Suppressor macrophage treated with lipopolysaccharide for 4 hours (primary cell): ENCODE measurements around the gene ZNF300.
"Not testable (repeated sequence)": the region's sequence is repeated elsewhere in the genome, so short reads cannot be mapped to it uniquely, and the experiment has no call there.

Source experiments
- DNase-seq: peaks from one replicate; pipeline ENCODE4 v3.0.0-alpha.2; 2020

The ZNF300 gene

DNA sequence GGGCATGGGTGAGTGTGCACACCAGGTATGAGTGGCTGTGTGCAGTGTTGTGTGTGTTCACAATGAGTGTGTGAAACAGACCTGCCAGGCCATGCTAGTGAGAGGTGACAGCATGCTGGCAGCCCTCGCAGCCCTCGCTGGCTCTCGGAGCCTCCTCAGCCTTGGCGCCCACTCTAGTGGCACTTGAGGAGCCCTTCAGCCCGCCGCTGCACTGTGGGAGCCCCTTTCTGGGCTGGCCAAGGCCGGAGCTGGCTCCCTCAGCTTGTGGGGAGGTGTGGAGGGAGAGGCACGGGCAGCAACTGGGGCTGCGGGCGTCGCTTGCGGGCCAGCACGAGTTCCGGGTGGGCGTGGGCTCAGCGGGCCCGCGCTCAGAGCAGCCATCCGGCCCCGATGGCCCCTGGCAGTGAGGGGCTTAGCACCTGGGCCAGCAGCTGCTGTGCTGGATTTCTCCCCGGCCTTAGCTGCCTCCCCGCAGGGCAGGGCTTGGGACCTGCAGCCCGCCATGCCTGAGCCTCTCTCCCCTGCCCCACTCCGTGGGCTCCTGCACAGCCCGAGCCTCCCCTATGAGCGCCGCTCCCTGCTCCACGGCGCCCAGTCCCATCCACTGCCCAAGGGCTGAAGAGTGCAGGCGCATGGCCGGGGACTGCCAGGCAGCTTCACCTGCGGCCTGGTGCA, 59.5 kb downstream of the ZNF300 start:
- not testable (repeated sequence) for DNase-seq
